ENCODE measurements around the gene SHANK2. TPM values are rescaled to one million over a fixed set of nuclear protein-coding genes. Genes with fewer than 3 reads are reported as not detected.

Gene SHANK2
- total RNA-seq, 1 experiment from 2014 or later = 0.71 TPM

DNA sequence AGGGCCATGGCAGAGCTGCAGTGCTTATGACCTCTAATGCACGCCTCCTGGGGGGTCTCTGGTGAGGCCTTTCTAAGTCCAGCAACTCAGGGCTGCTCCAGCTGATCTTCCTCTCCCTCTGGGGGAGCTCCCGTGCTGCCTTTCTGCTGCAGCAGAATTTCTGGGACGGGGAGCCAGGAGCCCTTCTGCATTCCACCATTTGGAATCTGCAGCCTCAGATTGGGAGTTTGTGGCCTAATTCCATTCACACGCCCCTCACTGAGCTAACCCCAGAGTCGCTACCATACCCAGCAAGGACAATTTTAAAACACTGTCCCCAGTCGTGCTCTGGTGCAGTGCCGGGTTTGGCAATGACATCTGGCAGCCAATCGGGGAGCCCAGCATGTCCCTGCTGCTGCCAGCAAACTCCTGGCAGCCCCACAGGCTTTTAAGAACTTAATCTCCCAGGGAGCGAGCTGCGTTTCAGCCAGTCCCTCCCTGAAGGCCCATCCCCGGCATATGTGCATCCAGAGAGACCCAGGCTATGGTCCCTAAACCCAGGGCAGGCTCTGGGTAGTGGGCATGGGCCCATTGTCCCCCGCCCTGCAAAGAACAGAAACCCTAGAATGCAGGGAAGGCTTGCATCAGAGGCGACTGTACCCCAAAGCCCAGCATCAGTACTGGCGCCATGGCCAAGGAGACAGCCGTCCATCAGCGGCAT is 4.7 kb downstream of the SHANK2 start:
- intact Hi-C loops (cut with micrococcal nuclease; ENCODE audit: unreplicated experiment) = no loop called here
- CTCF ChIA-PET = no interaction called here
- TF ChIP-seq, protein P1, sequence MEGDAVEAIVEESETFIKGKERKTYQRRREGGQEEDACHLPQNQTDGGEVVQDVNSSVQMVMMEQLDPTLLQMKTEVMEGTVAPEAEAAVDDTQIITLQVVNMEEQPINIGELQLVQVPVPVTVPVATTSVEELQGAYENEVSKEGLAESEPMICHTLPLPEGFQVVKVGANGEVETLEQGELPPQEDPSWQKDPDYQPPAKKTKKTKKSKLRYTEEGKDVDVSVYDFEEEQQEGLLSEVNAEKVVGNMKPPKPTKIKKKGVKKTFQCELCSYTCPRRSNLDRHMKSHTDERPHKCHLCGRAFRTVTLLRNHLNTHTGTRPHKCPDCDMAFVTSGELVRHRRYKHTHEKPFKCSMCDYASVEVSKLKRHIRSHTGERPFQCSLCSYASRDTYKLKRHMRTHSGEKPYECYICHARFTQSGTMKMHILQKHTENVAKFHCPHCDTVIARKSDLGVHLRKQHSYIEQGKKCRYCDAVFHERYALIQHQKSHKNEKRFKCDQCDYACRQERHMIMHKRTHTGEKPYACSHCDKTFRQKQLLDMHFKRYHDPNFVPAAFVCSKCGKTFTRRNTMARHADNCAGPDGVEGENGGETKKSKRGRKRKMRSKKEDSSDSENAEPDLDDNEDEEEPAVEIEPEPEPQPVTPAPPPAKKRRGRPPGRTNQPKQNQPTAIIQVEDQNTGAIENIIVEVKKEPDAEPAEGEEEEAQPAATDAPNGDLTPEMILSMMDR (conservative IDR thresholded peaks at IDR 0.05; ENCODE audit: low read depth, low read length) = no peak
- TF ChIP-seq EZH2 (IDR thresholded peaks at IDR 0.05; ENCODE audit: borderline replicate concordance, low read depth, low read length, poor library complexity, severe bottlenecking) = no peak

DNA sequence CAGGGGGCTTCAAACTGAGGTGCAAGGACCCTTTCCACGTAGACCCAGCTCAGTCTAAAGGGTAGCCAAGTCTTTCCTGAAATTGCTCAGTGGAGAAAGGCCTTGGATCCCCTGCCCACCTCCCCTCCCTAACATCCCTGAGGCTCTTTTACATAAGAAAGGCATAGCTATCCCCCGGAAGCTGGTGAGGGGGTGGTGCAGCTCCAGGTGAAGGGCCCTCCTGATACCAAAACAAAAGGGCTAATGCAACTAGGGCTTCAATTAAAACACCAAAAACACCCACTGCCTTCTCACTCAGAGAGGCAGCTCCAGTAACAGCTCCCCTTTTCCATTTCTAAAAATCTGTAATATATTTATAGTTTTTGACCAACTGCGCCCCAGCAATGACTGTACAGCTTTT is 5.8 kb downstream of the SHANK2 start:
- BruUV-seq (replicated peaks) = no TSS peak
- H3K36me3 ChIP-seq (ENCODE audit: insufficient read depth, low read length, poor library complexity, severe bottlenecking) = no peaks in the 10 kb centered on the region
- no peak for DNase-seq (ENCODE audit: low spot score)
- H3K4me1 ChIP-seq (ENCODE audit: insufficient read depth, low read length, poor library complexity, severe bottlenecking) = peaks cover 4% of the 10 kb centered on the region
- TF ChIP-seq EZH2 (IDR thresholded peaks at IDR 0.05; ENCODE audit: borderline replicate concordance, low read depth, low read length, poor library complexity, severe bottlenecking) = no peak
- TF ChIP-seq, protein P1 (conservative IDR thresholded peaks at IDR 0.05; ENCODE audit: low read depth, low read length) = no peak
- ChIA-PET CTCF (no interaction called here), POLR2A (ENCODE audit: low non-redundant PET) (no interaction called here)
- H3K9me3 ChIP-seq (ENCODE audit: low read depth, low read length, poor library complexity, severe bottlenecking) = no peaks in the 10 kb centered on the region
- H3K27me3 ChIP-seq (replicated peaks; ENCODE audit: insufficient read depth, low read depth, low read length, poor library complexity) = peaks cover 29% of the 10 kb centered on the region
- H3K4me3 ChIP-seq (ENCODE audit: low read depth, low read length, poor library complexity, severe bottlenecking) = no peak overlapping the region
- H3K27ac ChIP-seq (ENCODE audit: low read depth, low read length, poor library complexity, severe bottlenecking) = no peak overlapping the region
- intact Hi-C loops (cut with micrococcal nuclease; ENCODE audit: unreplicated experiment) = no loop called here

More for the DNA sequence above, 4.7 kb downstream of the SHANK2 start:
- POLR2A ChIA-PET (ENCODE audit: low non-redundant PET) = interaction anchor here (0.6 kb wide), 1 partner anchor 49 kb away, joined by 3 read pairs; no protein-coding TSS in a partner anchor
- Histone ChIP-seq H3K4me1 (ENCODE audit: insufficient read depth, low read length, poor library complexity, severe bottlenecking) (no peaks in the 10 kb centered on the region), H3K4me3 (ENCODE audit: low read depth, low read length, poor library complexity, severe bottlenecking) (no peak overlapping the region), H3K27ac (ENCODE audit: low read depth, low read length, poor library complexity, severe bottlenecking) (no peak overlapping the region), H3K27me3 (replicated peaks; ENCODE audit: insufficient read depth, low read depth, low read length, poor library complexity) (peaks cover 40% of the 10 kb centered on the region), H3K9me3 (ENCODE audit: low read depth, low read length, poor library complexity, severe bottlenecking) (no peaks in the 10 kb centered on the region), H3K36me3 (ENCODE audit: insufficient read depth, low read length, poor library complexity, severe bottlenecking) (no peaks in the 10 kb centered on the region)
- no TSS peak for BruUV-seq (replicated peaks)
- DNase-seq (ENCODE audit: low spot score) = peak; percentile 50

DNA sequence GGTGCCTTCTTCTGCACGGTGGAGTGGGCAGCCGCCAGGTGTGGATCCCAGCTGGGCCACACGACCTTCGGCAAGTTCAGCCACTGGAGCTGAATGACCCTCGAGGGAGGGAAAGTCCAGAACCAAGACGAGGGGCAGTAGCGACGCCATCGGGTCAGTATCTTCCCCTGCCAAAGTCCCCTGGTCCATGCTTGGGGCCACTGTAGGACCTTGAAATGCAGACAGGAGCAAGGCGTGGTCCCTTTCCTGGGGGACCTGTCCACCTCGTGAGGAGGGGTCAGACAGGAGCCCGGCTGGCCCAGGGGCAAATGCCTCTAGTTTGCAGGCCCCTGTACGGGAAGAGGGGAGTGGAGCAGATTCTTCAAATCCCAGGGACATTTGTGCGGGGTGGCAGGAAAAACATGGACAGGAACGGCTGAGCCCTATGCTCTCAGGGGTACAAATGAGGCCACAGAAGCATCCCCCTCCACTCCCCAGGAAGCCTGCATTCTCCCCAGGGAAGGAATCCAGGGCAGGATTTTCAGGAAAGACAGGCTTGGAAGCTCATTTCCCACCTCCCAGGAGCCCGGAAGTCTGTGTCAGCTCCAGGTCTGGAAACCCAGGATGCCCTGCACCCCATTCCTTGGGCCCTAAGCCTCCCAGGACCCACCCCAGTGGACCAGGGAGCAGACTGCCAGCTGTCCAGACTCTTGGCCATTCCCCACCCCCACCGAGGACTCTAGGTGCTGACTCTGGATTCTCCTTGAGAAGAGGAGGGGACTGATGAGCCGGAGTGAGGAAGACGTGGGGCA is 6.6 kb downstream of the SHANK2 start:
- BruUV-seq (replicated peaks) = no TSS peak
- Histone ChIP-seq H3K36me3 (ENCODE audit: insufficient read depth, low read length, poor library complexity, severe bottlenecking) (no peaks in the 10 kb centered on the region), H3K27ac (ENCODE audit: low read depth, low read length, poor library complexity, severe bottlenecking) (no peak overlapping the region), H3K4me3 (ENCODE audit: low read depth, low read length, poor library complexity, severe bottlenecking) (no peak overlapping the region), H3K9me3 (ENCODE audit: low read depth, low read length, poor library complexity, severe bottlenecking) (no peaks in the 10 kb centered on the region), H3K27me3 (replicated peaks; ENCODE audit: insufficient read depth, low read depth, low read length, poor library complexity) (peaks cover 21% of the 10 kb centered on the region), H3K4me1 (ENCODE audit: insufficient read depth, low read length, poor library complexity, severe bottlenecking) (peaks cover 11% of the 10 kb centered on the region)
- DNase-seq (ENCODE audit: low spot score) = no peak
- intact Hi-C loops (cut with micrococcal nuclease; ENCODE audit: unreplicated experiment) = no loop called here
- TF ChIP-seq, protein P1 (conservative IDR thresholded peaks at IDR 0.05; ENCODE audit: low read depth, low read length) = no peak
- no peak for TF ChIP-seq EZH2 (IDR thresholded peaks at IDR 0.05; ENCODE audit: borderline replicate concordance, low read depth, low read length, poor library complexity, severe bottlenecking)
- ChIA-PET CTCF (no interaction called here), POLR2A (ENCODE audit: low non-redundant PET) (no interaction called here)
